Measurements from ENCODE around the gene PLEK. TPM values are rescaled to one million over a fixed set of nuclear protein-coding genes. Genes with fewer than 3 reads are reported as not detected.
"Not testable (repeated sequence)": the region's sequence is repeated elsewhere in the genome, so short reads cannot be mapped to it uniquely, and the experiment has no call there.

Gene PLEK
- total RNA-seq, 1 donor from 2014 or later, result 0.26 TPM

DNA sequence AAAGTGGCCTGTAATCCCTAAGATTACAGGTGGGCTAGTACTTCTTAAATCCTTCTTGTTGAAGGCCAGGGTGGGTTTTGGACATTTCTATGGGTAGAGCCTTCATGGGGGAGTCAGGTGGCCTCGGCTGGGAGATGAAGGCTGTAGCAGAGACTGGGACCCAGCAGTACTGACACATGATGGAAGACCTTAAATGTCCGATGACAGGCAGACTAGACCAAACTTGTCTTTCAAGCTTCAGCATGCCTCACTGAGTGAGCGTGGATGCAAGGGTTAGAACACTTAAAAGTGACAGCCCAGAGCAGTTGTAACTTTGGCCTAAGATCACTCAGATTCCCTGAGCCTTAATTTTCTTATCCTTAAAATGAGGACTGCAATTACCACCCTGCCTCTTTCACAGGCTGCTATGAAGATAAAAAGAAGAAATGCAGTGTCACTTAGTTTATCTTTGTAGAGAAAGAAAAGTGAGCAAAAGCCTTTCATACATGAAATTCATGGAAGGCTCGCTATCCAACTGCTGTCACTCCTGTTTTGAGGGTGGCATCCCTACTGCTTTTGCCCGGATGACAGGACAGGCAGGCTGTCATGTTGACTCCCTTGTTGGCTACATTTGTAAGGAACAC is 19.5 kb downstream of the PLEK start:
- no peak for DNase-seq (ENCODE audit: low read depth in 2 of 2)

- DNase-seq (ENCODE audit: low read depth in 2 of 2), result no peak
Measured at GRCh38 chr2:68385220-68385906, 20.3 kb downstream of the PLEK start.

- DNase-seq (ENCODE audit: low read depth in 2 of 2), result no peak
Measured at GRCh38 chr2:68385907-68386287, 20.8 kb downstream of the PLEK start.

DNA sequence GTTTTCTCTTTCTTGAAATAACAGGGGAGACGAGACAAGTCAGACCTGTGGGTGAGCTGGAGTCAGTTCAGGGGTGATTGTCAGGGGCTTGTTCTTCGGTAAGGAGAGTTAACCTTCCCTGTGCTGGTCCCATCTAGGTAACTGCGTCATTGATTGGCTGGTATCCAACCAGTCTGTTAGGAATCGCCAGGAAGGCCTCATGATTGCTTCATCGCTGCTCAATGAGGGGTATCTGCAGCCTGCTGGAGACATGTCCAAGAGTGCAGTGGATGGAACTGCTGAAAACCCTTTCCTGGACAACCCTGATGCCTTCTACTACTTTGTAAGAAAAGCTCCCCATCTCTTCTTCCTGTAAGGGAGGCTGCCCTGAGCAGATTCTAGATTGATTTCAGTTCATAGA is 21.3 kb downstream of the PLEK start:
- DNase-seq (ENCODE audit: low read depth in 2 of 2), result no peak

- no peak for DNase-seq (ENCODE audit: low read depth in 2 of 2)
Measured at GRCh38 chr2:68387408-68388350, 22.6 kb downstream of the PLEK start.

DNA sequence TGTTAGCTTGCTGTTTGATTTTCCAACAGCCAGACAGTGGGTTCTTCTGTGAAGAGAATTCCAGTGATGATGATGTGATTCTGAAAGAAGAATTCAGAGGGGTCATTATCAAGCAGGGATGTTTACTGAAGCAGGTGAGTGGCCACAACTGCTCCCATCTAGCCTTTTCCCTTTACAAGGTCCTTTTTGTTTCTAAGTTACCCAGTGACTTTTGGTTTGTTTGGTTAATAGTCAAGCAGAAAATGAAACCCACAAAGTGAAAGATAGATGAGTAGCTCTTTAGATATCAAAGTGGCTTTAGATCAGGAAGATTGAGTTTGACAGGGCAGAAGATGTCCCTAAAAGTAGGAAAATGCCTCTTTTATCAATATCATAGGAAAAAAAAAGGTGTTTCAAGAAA is 23.3 kb downstream of the PLEK start:
- no peak for DNase-seq (ENCODE audit: low read depth in 2 of 2)

DNA sequence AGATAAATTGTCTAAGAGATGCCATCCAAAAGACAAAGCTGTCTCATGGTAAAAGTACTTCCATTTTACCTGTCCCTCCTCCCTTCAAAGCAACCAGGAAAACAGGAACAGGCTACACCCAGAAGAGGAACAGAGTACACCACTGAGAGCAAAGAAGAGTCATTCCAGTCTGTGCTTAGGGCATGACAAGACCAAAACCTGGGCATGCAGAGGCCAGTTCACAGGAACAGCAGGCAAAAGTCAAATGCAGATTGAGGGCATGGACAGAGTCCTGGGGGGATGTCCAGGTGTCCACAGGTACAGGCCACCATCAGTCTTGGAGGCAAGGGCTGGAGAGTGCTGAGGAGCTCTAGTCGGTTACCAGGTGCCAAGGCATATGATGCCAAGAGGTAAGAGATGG is 23.7 kb downstream of the PLEK start:
- no peak for DNase-seq (ENCODE audit: low read depth in 2 of 2)

DNA sequence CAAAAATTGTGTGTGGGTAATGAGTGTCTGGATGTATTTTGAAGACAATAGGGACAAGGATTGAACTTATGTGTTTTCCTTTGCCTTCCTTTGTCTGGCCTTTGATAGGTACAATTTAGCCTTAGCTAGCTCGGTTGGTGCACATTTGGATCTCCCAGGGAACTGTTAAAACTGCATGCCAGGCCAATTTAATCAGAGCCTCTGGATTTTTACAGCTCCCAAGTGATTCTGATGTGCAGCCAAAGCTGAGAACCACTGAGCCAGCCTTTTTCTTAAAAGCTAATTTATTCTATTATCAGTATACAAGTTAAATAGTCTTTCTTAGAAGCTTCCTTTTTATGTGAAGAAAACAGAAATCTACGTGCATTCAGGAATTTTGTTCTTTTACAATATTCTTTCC is 25.0 kb downstream of the PLEK start:
- no peak for DNase-seq (ENCODE audit: low read depth in 2 of 2)

GRCh38 chr2:68390586-68390985 is 25.5 kb downstream of the PLEK start:
- DNase-seq (ENCODE audit: low read depth in 2 of 2), result no peak

GRCh38 chr2:68391099-68391498 is 26.0 kb downstream of the PLEK start:
- no peak for DNase-seq (ENCODE audit: low read depth in 2 of 2)

- no peak for DNase-seq (ENCODE audit: low read depth in 2 of 2)
Measured at GRCh38 chr2:68391869-68392268, 26.8 kb downstream of the PLEK start.

DNA sequence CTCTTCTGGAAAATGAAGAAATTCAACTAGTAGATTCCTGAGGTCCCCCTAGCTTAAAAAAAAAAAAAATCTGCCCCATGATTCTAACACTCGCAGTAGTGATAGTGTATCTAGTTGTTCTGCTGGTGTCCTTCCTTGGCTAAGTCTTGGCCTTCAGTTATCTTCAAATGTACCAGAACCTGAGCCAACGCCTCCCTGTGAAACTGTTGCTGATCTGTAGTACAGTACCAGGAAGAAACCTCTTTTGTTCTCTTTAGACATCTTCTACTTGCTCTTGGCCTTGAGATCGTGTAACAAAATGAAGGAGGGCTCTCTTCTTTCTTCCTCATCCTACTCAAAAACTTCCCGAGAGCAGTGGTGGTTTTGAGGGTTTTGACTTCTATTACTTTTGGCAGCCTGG is 31.0 kb downstream of the PLEK start:
- no peak for DNase-seq (ENCODE audit: low read depth in 2 of 2)

DNA sequence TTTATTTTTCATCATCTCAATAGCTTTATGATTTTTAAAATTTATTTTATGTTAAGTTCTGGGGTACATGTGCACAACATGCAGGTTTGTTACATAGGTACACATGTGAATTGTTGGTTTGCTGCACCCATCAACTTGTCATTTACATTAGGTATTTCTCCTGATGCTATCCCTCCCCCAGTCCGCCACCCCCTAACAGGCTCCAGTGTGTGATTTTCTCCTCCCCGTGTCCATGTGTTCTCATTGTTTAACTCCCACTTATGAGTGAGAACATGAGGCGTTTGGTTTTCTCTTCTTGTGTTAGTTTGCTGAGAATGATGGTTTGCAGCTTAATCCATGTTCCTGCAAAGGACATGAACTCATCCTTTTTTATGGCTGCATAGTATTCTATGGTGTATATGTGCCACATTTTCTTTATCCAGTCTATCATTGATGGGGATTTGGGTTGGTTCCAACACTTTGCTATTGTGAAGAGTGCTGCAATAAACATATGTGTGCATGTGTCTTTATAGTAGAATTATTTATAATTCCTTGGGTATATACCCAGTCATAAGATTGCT is 32.7 kb downstream of the PLEK start:
- DNase-seq (ENCODE audit: low read depth in 2 of 2), result not testable (repeated sequence)

- no peak for DNase-seq (ENCODE audit: low read depth in 2 of 2)
Measured at GRCh38 chr2:68403199-68403644, 38.1 kb downstream of the PLEK start.

- DNase-seq (ENCODE audit: low read depth in 2 of 2), result no peak
Measured at GRCh38 chr2:68404164-68404563, 39.1 kb downstream of the PLEK start.

DNA sequence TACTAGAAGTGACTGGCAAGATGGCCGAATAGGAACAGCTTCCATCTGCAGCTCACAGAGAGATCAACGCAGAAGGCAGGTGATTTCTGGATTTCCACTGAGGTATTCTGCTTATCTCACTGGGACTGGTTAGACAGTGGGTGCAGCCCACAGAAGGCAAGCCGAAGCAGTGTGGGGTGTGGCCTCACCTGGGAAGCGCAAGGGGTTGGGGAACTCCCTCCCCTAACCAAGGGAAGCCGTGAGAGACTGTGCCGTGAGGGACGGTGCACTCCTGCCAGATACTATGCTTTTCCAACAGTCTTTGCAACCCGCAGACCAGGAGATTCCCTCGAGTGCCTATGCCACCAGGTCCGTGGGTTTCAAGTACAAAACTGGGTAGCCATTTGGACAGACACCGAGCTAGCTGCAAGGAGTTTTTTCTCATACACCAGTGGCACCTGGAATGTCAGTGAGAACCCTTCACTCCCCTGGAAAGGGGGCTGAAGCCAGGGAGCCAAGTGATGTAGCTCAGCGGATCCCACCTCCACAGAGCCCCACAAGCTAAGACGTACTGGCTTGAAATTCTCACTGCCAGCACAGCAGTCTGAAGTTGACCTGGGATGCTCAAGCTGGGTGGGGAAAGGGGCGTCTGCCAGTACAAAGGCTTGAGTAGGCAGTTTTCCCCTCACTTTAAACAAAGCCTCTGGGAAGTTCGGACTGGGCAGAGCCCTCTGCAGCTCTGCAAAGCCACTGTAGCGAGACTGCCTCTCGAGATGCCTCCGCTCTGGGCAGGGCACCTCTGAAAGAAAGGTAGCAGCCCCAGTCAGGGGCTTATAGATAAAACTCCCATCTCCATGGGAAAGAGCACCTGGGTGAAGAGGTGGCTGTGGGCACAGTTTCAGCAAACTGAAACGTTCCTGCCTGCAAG is 40.1 kb downstream of the PLEK start:
- no peak for DNase-seq (ENCODE audit: low read depth in 2 of 2)

GRCh38 chr2:68411397-68412126 is 46.5 kb downstream of the PLEK start:
- DNase-seq (ENCODE audit: low read depth in 2 of 2), result no peak

- DNase-seq (ENCODE audit: low read depth in 2 of 2), result no peak
Measured at GRCh38 chr2:68412127-68412819, 47.2 kb downstream of the PLEK start.

DNA sequence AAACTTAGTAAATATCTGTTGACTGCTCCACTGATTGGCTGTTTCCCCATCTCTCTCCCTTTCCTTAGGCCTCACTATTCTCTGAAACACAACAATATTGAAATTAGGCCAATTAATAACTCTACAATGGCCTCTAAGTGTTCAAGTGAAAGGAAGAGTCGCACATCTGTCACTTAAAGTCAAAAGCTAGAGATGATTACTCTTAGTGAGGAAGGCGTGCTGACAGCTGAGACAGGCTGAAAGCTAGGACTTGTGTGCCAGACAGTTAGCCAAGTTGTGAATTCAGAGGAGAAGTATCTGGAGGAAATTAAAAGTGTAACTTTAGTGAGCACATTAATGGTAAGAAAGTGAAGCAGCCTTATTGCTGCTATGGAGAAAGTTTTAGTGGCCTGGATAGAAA is 48.4 kb downstream of the PLEK start:
- DNase-seq (ENCODE audit: low read depth in 2 of 2), result no peak

DNA sequence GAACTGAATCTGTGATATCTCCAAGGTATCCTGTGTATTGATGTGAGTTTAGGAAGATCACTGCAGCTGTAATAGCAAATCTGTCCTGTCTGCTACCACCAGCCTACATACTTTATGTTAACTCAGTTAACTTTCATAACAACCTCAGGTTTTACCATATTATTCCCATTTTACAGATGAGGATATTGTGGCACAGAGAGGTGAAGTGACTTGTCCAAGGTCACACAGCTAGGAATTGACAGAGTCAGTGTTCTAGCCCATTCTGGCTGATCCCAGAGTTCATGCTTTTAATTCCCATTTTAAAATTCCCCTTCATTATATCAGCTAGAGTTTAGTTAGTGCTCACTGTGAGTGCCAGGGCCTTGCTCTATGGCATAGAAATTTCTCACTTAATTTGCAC is 49.4 kb downstream of the PLEK start:
- no peak for DNase-seq (ENCODE audit: low read depth in 2 of 2)
